ENCODE measurements around the gene CLRN1. TPM values are rescaled to one million over a fixed set of nuclear protein-coding genes. Genes with fewer than 3 reads are reported as not detected.

Gene CLRN1
- total RNA-seq, 4 donors from 2014 or later: not detected

DNA sequence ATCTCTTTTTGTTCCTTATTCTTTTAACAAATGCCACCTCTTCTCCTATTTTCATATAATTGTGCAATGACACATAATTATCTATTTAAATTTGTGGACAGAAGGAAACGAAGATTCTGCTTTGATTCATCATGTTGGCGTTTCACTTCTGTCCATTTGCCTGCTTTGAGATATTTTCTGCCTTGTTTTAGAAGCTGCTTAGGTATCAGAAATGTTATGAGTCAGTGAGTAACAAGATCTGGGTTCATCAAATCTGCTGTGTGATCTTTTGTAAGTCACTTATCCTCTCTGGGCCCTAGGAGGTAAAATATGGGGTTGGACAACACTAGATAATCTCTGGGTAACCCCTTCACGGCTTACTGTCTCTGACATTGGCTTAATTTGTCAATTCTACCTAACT, 60.0 kb downstream of the CLRN1 start:
- TF ChIP-seq CTCF (IDR thresholded peaks at IDR 0.05): no peak
- no peak for TF ChIP-seq POLR2A (IDR thresholded peaks at IDR 0.05)

GRCh38 chr3:150911771-150912170, 60.8 kb downstream of the CLRN1 start:
- Histone ChIP-seq H3K27me3 (peaks cover 0 to 27% (median 0%) of the 10 kb centered on the region in 4 donors), H3K9me3 (no peaks in the 10 kb centered on the region), H3K27ac (no peak overlapping the region), H3K4me3 (no peak overlapping the region), H3K36me3 (no peaks in the 10 kb centered on the region), H3K4me1 (no peaks in the 10 kb centered on the region)
- TF ChIP-seq CTCF (IDR thresholded peaks at IDR 0.05): no peak
- TF ChIP-seq POLR2A (IDR thresholded peaks at IDR 0.05): no peak
- DNase-seq: no peak
- intact Hi-C loops (cut with DNase I): no loop called here

More for the DNA sequence above, 60.0 kb downstream of the CLRN1 start:
- no peak overlapping the region for H3K27ac ChIP-seq
- WGBS, 2 donors: 53% methylated on average over 3 of the region's 3 CpGs
- DNase-seq: no peak
- intact Hi-C loops (cut with DNase I): no loop called here
- no peaks in the 10 kb centered on the region for H3K9me3 ChIP-seq
- no peaks in the 10 kb centered on the region for H3K4me1 ChIP-seq
- no peak overlapping the region for H3K4me3 ChIP-seq
- no peaks in the 10 kb centered on the region for H3K36me3 ChIP-seq
- peaks cover 0 to 28% (median 0%) of the 10 kb centered on the region in 4 donors for H3K27me3 ChIP-seq

DNA sequence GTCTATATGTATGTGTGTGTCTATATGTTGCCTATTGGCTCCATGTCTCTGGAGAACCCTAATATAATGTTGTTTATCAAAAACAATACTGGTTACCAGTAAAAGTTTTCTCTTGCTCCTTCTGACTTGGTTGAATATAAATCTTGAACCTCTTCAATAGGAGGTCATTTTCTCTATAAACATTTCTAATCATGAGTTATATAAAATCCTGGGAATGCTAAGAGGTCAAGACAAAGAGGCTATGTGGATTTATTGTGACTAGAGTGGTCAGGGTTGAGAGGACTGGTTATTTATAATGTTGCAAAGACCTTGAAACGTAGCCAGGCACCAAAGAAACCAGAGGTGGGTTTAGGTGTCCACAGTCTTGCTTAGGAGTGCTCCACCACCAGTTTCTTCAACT, 66.1 kb downstream of the CLRN1 start:
- 50 to 63% methylated on average over 1 of the region's 1 CpG for WGBS, 2 donors
- no peaks in the 10 kb centered on the region for H3K36me3 ChIP-seq
- no peak overlapping the region for H3K4me3 ChIP-seq
- no peaks in the 10 kb centered on the region for H3K4me1 ChIP-seq
- peaks cover 0 to 27% (median 0%) of the 10 kb centered on the region in 4 donors for H3K27me3 ChIP-seq
- intact Hi-C loops (cut with DNase I): no loop called here
- DNase-seq: no peak
- TF ChIP-seq POLR2A (IDR thresholded peaks at IDR 0.05) (no peak), CTCF (IDR thresholded peaks at IDR 0.05) (no peak)
- no peaks in the 10 kb centered on the region for H3K9me3 ChIP-seq
- H3K27ac ChIP-seq: no peak overlapping the region

- intact Hi-C loops (cut with DNase I): no loop called here
- Histone ChIP-seq H3K36me3 (no peaks in the 10 kb centered on the region), H3K27ac (no peak overlapping the region), H3K9me3 (no peaks in the 10 kb centered on the region), H3K4me1 (no peaks in the 10 kb centered on the region), H3K4me3 (no peak overlapping the region), H3K27me3 (peaks cover 0 to 27% (median 0%) of the 10 kb centered on the region in 4 donors)
- no peak for DNase-seq
- WGBS, 2 donors: 20 to 61% methylated on average over 1 of the region's 1 CpG
- TF ChIP-seq CTCF (IDR thresholded peaks at IDR 0.05): no peak
- TF ChIP-seq POLR2A (IDR thresholded peaks at IDR 0.05): no peak
Observed at GRCh38 chr3:150905746-150906145, 66.8 kb downstream of the CLRN1 start.

DNA sequence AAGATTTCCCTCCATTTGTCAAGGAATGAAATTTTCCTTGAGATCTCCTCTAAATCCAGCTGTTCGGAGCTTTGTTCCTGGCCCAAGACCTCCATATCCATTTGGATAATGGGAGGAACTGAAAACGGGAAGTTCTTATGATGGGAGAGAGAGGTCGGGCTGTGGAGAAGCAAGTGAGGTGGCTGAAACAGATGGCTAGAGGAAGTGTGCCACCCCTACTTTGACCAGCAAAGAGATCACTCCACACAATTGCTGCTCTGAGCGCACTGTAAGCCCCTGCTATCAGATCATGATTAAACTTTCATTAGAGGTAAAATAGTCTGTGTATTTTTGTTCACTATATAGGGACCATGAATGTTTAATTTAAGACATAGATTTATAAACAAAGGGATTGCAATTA, 67.2 kb downstream of the CLRN1 start, which contains the start of gene MINDY4B:
MINDY4B (minus strand) TSS at position 101 of the 400 bp plus-strand sequence; CDS start at position 101, 0 bp downstream.
- TF ChIP-seq POLR2A (IDR thresholded peaks at IDR 0.05) (no peak), CTCF (IDR thresholded peaks at IDR 0.05) (no peak)
- DNase-seq: no peak
- Histone ChIP-seq H3K4me3 (no peak within 1 kb of the TSS), H3K36me3 (no peaks in the 10 kb centered on the region), H3K27me3 (peaks cover 0 to 22% (median 0%) of the 10 kb centered on the region in 4 donors), H3K27ac (no peak within 1 kb of the TSS), H3K9me3 (no peaks in the 10 kb centered on the region), H3K4me1 (no peaks in the 10 kb centered on the region)
- intact Hi-C loops (cut with DNase I): no loop called here
- 64 to 84% methylated on average over 4 of the region's 4 CpGs for whole genome bisulfite sequencing, 2 donors
